ENCODE data around the gene TNPO3. TPM values are rescaled to one million over a fixed set of nuclear protein-coding genes. Genes with fewer than 3 reads are reported as not detected.
"Not testable (repeated sequence)": the region's sequence is repeated elsewhere in the genome, so short reads cannot be mapped to it uniquely, and the experiment has no call there.

TNPO3 gene
- total RNA-seq, 6 experiments from 2014 or later = 38.5 to 52.5 (median 45.0) TPM

DNA sequence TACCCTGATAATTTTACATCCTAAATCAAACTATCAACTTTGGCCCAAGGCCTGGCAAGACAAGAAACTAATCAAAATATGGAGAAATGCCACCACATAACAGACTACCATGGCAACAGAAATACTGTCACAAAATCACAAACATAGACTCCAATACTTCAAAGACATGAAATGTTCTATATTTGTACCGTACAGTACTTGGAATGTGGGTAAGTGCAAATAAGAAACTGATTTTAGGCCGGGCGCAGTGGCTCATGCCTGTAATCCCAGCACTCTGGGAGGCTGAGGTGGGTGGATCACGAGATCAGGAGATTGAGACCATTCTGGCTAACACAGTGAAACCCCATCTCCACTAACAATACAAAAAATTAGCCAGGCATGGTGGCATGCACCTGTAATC is 9.2 kb downstream of the TNPO3 start:
- peaks cover 51% of the 10 kb centered on the region for H3K4me1 Mint-ChIP-seq (ENCODE audit: low read depth)
- TF ChIP-seq, protein P1, sequence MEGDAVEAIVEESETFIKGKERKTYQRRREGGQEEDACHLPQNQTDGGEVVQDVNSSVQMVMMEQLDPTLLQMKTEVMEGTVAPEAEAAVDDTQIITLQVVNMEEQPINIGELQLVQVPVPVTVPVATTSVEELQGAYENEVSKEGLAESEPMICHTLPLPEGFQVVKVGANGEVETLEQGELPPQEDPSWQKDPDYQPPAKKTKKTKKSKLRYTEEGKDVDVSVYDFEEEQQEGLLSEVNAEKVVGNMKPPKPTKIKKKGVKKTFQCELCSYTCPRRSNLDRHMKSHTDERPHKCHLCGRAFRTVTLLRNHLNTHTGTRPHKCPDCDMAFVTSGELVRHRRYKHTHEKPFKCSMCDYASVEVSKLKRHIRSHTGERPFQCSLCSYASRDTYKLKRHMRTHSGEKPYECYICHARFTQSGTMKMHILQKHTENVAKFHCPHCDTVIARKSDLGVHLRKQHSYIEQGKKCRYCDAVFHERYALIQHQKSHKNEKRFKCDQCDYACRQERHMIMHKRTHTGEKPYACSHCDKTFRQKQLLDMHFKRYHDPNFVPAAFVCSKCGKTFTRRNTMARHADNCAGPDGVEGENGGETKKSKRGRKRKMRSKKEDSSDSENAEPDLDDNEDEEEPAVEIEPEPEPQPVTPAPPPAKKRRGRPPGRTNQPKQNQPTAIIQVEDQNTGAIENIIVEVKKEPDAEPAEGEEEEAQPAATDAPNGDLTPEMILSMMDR (IDR thresholded peaks at IDR 0.05) = no peak
- H3K9me3 Mint-ChIP-seq = no peaks in the 10 kb centered on the region
- no peak overlapping the region for H3K4me3 Mint-ChIP-seq
- H3K36me3 Mint-ChIP-seq (ENCODE audit: low read depth) = peaks cover 10% of the 10 kb centered on the region
- no peak overlapping the region for H3K27ac Mint-ChIP-seq
- no peaks in the 10 kb centered on the region; the same call in 1 of the 2 replicates for H3K27me3 Mint-ChIP-seq (ENCODE audit: insufficient read depth)
- DNase-seq = no peak

- DNase-seq = no peak
Observed at GRCh38 chr7:129043012-129043411, 11.9 kb downstream of the TNPO3 start.

DNA sequence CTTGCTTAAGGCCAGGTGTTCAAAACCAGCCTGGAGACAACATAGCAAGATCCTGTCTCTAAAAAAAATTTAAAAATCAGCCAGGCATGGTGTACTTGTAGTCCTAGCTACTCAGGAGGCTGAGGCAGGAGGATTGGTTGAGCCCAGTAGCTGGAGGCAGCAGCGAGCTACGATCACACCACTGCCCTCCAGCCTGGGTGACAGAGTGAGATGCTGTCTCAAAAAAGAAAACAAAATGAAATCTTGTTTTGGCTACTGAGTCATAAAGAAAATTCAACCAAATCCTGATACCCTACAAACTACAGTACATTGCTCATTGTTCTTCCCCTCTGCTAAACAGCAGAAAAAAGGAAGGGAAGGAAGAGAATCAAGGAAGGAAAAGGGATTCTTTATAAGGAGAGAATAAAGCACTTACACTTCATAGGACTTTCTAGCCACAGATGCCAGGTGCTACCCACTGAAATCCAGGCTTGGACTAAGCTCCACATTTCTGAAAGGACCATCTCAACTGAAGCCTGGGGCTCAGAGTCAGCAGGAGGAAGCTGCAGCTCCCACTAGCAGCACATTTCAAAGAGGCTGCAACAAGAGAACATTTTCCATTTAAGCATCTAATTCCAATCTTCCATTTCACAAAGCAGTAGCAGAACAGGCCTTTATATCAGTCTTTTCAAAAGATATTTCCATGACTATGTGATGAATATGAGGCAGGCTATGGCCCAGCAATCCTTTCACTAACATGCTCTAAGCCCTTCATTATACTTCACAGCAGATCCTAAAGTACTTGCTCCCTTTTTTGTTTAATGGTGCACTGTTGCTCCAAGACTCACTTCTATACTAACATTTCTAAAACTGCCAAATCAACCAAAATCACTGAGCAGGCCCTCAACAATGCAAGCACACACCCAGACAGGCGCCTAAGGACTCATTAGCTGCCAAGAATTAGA is 13.5 kb downstream of the TNPO3 start:
- Mint-ChIP-seq H3K27me3 (ENCODE audit: insufficient read depth) (no peaks in the 10 kb centered on the region), H3K36me3 (ENCODE audit: low read depth) (peaks cover 19% of the 10 kb centered on the region), H3K9me3 (no peaks in the 10 kb centered on the region), H3K4me3 (no peak overlapping the region), H3K27ac (peak overlapping the region; percentile 0; the same call in 1 of the 2 replicates), H3K4me1 (ENCODE audit: low read depth) (peaks cover 17% of the 10 kb centered on the region)
- TF ChIP-seq, protein P1 (IDR thresholded peaks at IDR 0.05) = no peak
- DNase-seq = no peak

More at GRCh38 chr7:129043012-129043411, 11.9 kb downstream of the TNPO3 start:
- TF ChIP-seq, protein P1 (IDR thresholded peaks at IDR 0.05) = no peak
- peaks cover 31% of the 10 kb centered on the region for H3K4me1 Mint-ChIP-seq (ENCODE audit: low read depth)
- H3K36me3 Mint-ChIP-seq (ENCODE audit: low read depth) = peaks cover 14% of the 10 kb centered on the region
- H3K4me3 Mint-ChIP-seq = no peak overlapping the region
- no peaks in the 10 kb centered on the region for H3K27me3 Mint-ChIP-seq (ENCODE audit: insufficient read depth)
- no peaks in the 10 kb centered on the region for H3K9me3 Mint-ChIP-seq
- no peak overlapping the region for H3K27ac Mint-ChIP-seq

DNA sequence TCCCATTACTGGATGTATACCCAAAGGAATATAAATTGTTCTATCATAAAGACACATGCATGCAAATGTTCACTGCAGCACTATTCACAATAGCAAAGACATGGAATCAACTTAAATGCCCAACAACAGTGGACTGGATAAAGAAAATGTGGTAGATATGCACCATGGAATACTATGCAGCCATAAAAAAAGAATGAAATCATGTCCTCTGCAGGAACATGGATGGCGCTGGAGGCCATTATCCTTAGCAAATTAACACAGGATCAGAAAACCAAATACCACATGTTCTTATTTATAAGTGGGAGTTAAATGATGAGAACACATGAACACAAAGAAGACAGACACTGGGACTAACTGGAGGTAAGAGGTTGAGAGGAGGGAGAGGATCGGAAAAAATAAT is 16.4 kb downstream of the TNPO3 start:
- not testable (repeated sequence) for H3K27ac Mint-ChIP-seq; H3K27me3 Mint-ChIP-seq (ENCODE audit: insufficient read depth); H3K4me3 Mint-ChIP-seq; DNase-seq; H3K9me3 Mint-ChIP-seq
- Mint-ChIP-seq H3K36me3 (ENCODE audit: low read depth) (peaks cover 37% of the 10 kb centered on the region), H3K4me1 (ENCODE audit: low read depth) (peaks cover 14% of the 10 kb centered on the region)

- Mint-ChIP-seq H3K4me1 (ENCODE audit: low read depth) (peaks cover 14% of the 10 kb centered on the region), H3K9me3 (no peaks in the 10 kb centered on the region), H3K4me3 (no peak overlapping the region), H3K27ac (no peak overlapping the region), H3K36me3 (ENCODE audit: low read depth) (peaks cover 37% of the 10 kb centered on the region), H3K27me3 (ENCODE audit: insufficient read depth) (no peaks in the 10 kb centered on the region)
- TF ChIP-seq, protein P1 (IDR thresholded peaks at IDR 0.05) = no peak
- DNase-seq = no peak
Observed at GRCh38 chr7:129037585-129037984, 17.3 kb downstream of the TNPO3 start.

DNA sequence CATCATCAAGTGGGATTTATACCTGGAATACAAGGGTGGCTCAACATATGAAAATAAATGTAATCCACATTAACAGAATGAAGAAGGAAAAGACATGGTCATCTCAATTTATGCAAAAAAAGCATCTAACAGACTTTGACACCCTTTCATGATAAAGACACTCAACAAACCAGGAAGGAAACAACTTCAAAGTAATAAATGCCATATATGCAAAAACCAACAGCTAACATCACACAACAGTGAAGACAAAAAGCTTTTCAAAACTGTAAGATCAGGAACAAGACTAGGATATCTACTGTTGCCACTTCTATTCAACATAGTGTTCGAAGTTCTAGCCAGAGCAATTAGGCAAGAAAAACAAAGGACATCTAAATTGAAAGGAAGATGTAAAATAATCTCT is 22.9 kb downstream of the TNPO3 start:
- DNase-seq = no peak
- Mint-ChIP-seq H3K4me1 (ENCODE audit: low read depth) (peaks cover 18% of the 10 kb centered on the region), H3K9me3 (no peaks in the 10 kb centered on the region), H3K36me3 (ENCODE audit: low read depth) (peaks cover 32% of the 10 kb centered on the region), H3K27ac (no peak overlapping the region), H3K4me3 (no peak overlapping the region), H3K27me3 (ENCODE audit: insufficient read depth) (no peaks in the 10 kb centered on the region; the same call in 1 of the 2 replicates)
- TF ChIP-seq, protein P1 (IDR thresholded peaks at IDR 0.05) = no peak

Data from HFFc6 (cell line).